HepG2 (cell line): ENCODE results near the gene CDH11. TPM values are rescaled to one million over a fixed set of nuclear protein-coding genes. Genes with fewer than 3 reads are reported as not detected.

Experiments
- ATAC-seq: fragments of 200-7000 bp; cut with Tn5 transposase; 3 replicates; pipeline ENCODE4 v1.9.1; 2020; ENCODE audit warnings: mild to moderate bottlenecking, moderate library complexity
- BruUV-seq: library from RNA; stranded (reverse); fragments of 400-500 nt; replicated peaks from 2 replicates; lab custom pipeline; 2021; lab: Mats Ljungman, UMichigan
- CTCF ChIA-PET: fragments of 300-600 bp; formaldehyde crosslinking; extraction: SDS; loops from one replicate; lab custom pipeline; 2021; ENCODE audit warnings: low total read pairs, inconsistent platforms, low intra/inter-chr PET ratio; lab: Yijun Ruan, JAX
- POLR2A ChIA-PET: fragments of 350-600 bp; sonication (Branson Sonifier 250); formaldehyde crosslinking; loops from one replicate; lab custom pipeline; 2020; ENCODE audit warnings: antibody characterized with exemption, inconsistent platforms; lab: Yijun Ruan, JAX
- DNase-seq: peaks from one replicate; pipeline ENCODE4 v3.0.0-alpha.2; 2015; ENCODE audit warnings: low spot score
- FAIRE-seq: peaks from 3 replicates; lab custom pipeline; 2011; peaks lifted over from hg19 to GRCh38; lab: Jason Lieb, UNC
- H2AFZ ChIP-seq: one replicate; pipeline ENCODE4 v1.6.1; 2011; ENCODE audit warnings: low read length, inconsistent platforms
- H3K27ac ChIP-seq: fragments of 300-600 bp; 3 replicates; pipeline ENCODE4 v1.8.0; 2011; ENCODE audit warnings: mixed run types, mild to moderate bottlenecking, mixed read lengths, low read length, inconsistent platforms; ENCODE audit not compliant: insufficient read depth; ENCODE audit errors: extremely low read length
- H3K27me3 ChIP-seq, 2 experiments: fragments of 200-600 bp in 1 of 2; 2 replicates in 1 of 2; 3 replicates in 1 of 2; pipeline versions ENCODE4 v1.6.0 to v1.8.0; 2011; ENCODE audit warnings: low read length in 2 of 2, mild to moderate bottlenecking in 2 of 2, moderate library complexity in 2 of 2, inconsistent platforms in 1 of 2; ENCODE audit not compliant: insufficient read depth in 2 of 2, control insufficient read depth in 1 of 2
- H3K36me3 ChIP-seq, 2 experiments: fragments of 200-600 bp in 1 of 2; replicated peaks in 1 of 2; 2 replicates in 1 of 2; 3 replicates in 1 of 2; pipeline versions ENCODE4 v1.5.1 to v1.8.0; 2011; ENCODE audit warnings: low read length in 2 of 2, inconsistent platforms in 1 of 2; ENCODE audit not compliant: insufficient read depth in 2 of 2, control insufficient read depth in 1 of 2
- H3K4me1 ChIP-seq: 2 replicates; pipeline ENCODE4 v1.5.1; 2012; ENCODE audit warnings: low read length, inconsistent platforms; ENCODE audit not compliant: insufficient read depth
- H3K4me2 ChIP-seq: 2 replicates; pipeline ENCODE4 v1.6.0; 2011; ENCODE audit warnings: low read depth, low read length, inconsistent platforms
- H3K4me3 ChIP-seq, 3 experiments: fragments of 200-600 bp in 1 of 3; sonication (generic), shearing (Covaris generic) in 1 of 3; replicated peaks in 1 of 3; 2 replicates each; pipeline ENCODE4 v1.5.1; 2011 to 2016; ENCODE audit warnings: low read length in 3 of 3, inconsistent platforms in 2 of 3, low read depth in 2 of 3, mild to moderate bottlenecking in 2 of 3, control low read depth in 1 of 3, mixed read lengths in 1 of 3; ENCODE audit not compliant: insufficient read depth in 1 of 3
- H3K79me2 ChIP-seq: one replicate; pipeline ENCODE4 v1.6.1; 2011; ENCODE audit warnings: low read length, inconsistent platforms; ENCODE audit not compliant: insufficient read depth
- H3K9ac ChIP-seq: 2 replicates; pipeline ENCODE4 v1.6.0; 2011; ENCODE audit warnings: mild to moderate bottlenecking, low read depth, low read length, inconsistent platforms; ENCODE audit not compliant: insufficient read depth
- H3K9me3 ChIP-seq: 2 replicates; pipeline ENCODE4 v1.5.1; 2012; ENCODE audit warnings: mild to moderate bottlenecking, low read length
- H4K20me1 ChIP-seq: 2 replicates; pipeline ENCODE4 v1.6.0; 2011; ENCODE audit warnings: inconsistent platforms, mild to moderate bottlenecking, low read length, moderate library complexity; ENCODE audit not compliant: insufficient read depth
- BCL3 ChIP-seq: sonication (generic); formaldehyde crosslinking; IDR thresholded peaks from 2 replicates; pipeline ENCODE4 v1.5.1; 2020; ENCODE audit warnings: mild to moderate bottlenecking, missing genetic modification reagents, moderate library complexity
- KAT2B ChIP-seq: fragments of 150-350 bp; IDR thresholded peaks from 2 replicates; pipeline ENCODE4 v1.6.1; 2014; ENCODE audit warnings: low read depth, low read length, borderline replicate concordance
- ONECUT2 ChIP-seq: sonication (generic); formaldehyde crosslinking; IDR thresholded peaks from 2 replicates; pipeline ENCODE4 v1.4.0; 2020; ENCODE audit warnings: missing genetic modification reagents
- RORA ChIP-seq: sonication (generic); formaldehyde crosslinking; IDR thresholded peaks from 2 replicates; pipeline ENCODE4 v1.5.0; 2020; ENCODE audit warnings: mild to moderate bottlenecking, missing genetic modification reagents, moderate library complexity
- RXRA ChIP-seq: sonication (generic); formaldehyde crosslinking; IDR thresholded peaks from 2 replicates; pipeline ENCODE4 v1.5.1; 2020; ENCODE audit warnings: missing genetic modification reagents
- TAF15 ChIP-seq: fragments of 200-400 bp; formaldehyde crosslinking; IDR thresholded peaks from one replicate; pipeline ENCODE4 v1.6.1; 2018; ENCODE audit warnings: mild to moderate bottlenecking, low read depth, low read length; ENCODE audit not compliant: poor library complexity, severe bottlenecking
- TCF7 ChIP-seq: sonication (generic); IDR thresholded peaks from 2 replicates; pipeline ENCODE4 v1.6.1; 2016; ENCODE audit warnings: antibody characterized with exemption, low read depth
- ZNF232 ChIP-seq: sonication (generic); formaldehyde crosslinking; IDR thresholded peaks from 2 replicates; pipeline ENCODE4 v1.4.0; 2020; ENCODE audit warnings: missing genetic modification reagents, borderline replicate concordance
- ZNF335 ChIP-seq: sonication (generic); formaldehyde crosslinking; IDR thresholded peaks from 2 replicates; pipeline ENCODE4 v1.4.0; 2020; ENCODE audit warnings: missing genetic modification reagents
- ZNF407 ChIP-seq: sonication (generic); formaldehyde crosslinking; IDR thresholded peaks from one replicate; pipeline ENCODE4 v1.5.1; 2020; ENCODE audit warnings: mild to moderate bottlenecking, missing genetic modification reagents; ENCODE audit errors: not compliant biosample characterization
- ZNF570 ChIP-seq: sonication (generic); formaldehyde crosslinking; IDR thresholded peaks from 2 replicates; pipeline ENCODE4 v1.4.0; 2020; ENCODE audit warnings: mild to moderate bottlenecking, missing genetic modification reagents, borderline replicate concordance
- ZSCAN22 ChIP-seq: sonication (generic); formaldehyde crosslinking; IDR thresholded peaks from 2 replicates; pipeline ENCODE4 v1.4.0; 2020; ENCODE audit warnings: mild to moderate bottlenecking, missing genetic modification reagents
- ZZZ3 ChIP-seq: sonication (generic); formaldehyde crosslinking; IDR thresholded peaks from 2 replicates; pipeline ENCODE4 v1.4.0; 2020; ENCODE audit warnings: missing genetic modification reagents, mild to moderate bottlenecking, borderline replicate concordance
- WGBS: methylation state at CpG from one replicate; pipeline ENCODE4 v1.1.6; 2017; ENCODE audit warnings: low lambda C conversion rate; 5-methylcytosine and 5-hydroxymethylcytosine counted together
- in situ Hi-C: cut with HindIII; loops from 2 replicates; pipeline ENCODE4 v1.10.0; 2017; ENCODE audit warnings: low pct_unique_long_range_greater_than_20kb; ENCODE audit not compliant: extremely low pct_ligation_motif_present
- intact Hi-C: fragments of 100-400 bp; cut with micrococcal nuclease; formaldehyde crosslinking; loops from one replicate; pipeline ENCODE4 v1.10.0; 2022; ENCODE audit not compliant: unreplicated experiment
- polyA plus RNA-seq, 8 experiments: library from polyadenylated mRNA; depleted of rRNA in 3 of 8; stranded (reverse) in 7 of 8; unstranded in 1 of 8; fragments of >200 nt; fragmentation: Illumina TruSeq in 4 of 8; extraction: Trizol in 4 of 8; gene quantifications; 2 replicates each; pipeline versions ENCODE4 v1.2.1 to v1.2.3, GENCODE V29; 2011 to 2016; ENCODE audit warnings: low read depth in 4 of 8, missing spikeins in 1 of 8, mixed read lengths in 1 of 8; ENCODE audit not compliant: insufficient read depth in 1 of 8
- total RNA-seq, 5 experiments: library from RNA; depleted of rRNA; stranded (reverse); fragments of >200 nt; fragmentation: Illumina TruSeq; extraction: Trizol; gene quantifications; 2 replicates each; pipeline ENCODE4 v1.2.3, GENCODE V29; 2016; ENCODE audit warnings: low read depth in 1 of 5

The CDH11 gene
- total and polyA plus RNA-seq, 2 of the 13 experiments (the other 11 are each of a cell fraction or from before 2014, with no cell fraction given), result not detected

GRCh38 chr16:65049679-65050078 is 72.2 kb downstream of the CDH11 start:
- Histone ChIP-seq H3K9me3 (no peaks in the 10 kb centered on the region), H3K4me3 (no peak overlapping the region), H3K27ac (no peak overlapping the region), H2AFZ (no peak overlapping the region), H3K27me3 (no peaks in the 10 kb centered on the region), H3K79me2 (no peaks in the 10 kb centered on the region), H3K4me2 (no peak overlapping the region), H4K20me1 (no peaks in the 10 kb centered on the region), H3K36me3 (no peaks in the 10 kb centered on the region), H3K4me1 (no peaks in the 10 kb centered on the region), H3K9ac (no peak overlapping the region)
- POLR2A ChIA-PET, result no interaction called here
- whole genome bisulfite sequencing, result 3% methylated on average over 3 of the region's 3 CpGs
- DNase-seq, result no peak
- in situ Hi-C loops (no loop called here), intact Hi-C loops (no loop called here)
- ATAC-seq, result no peak
- CTCF ChIA-PET, result no interaction called here
- no peak for FAIRE-seq
- BruUV-seq, result no TSS peak
- no peak for TF ChIP-seq TCF7
- no peak for TF ChIP-seq ZNF570 (CRISPR knock-in tag)
- TF ChIP-seq ZNF232 (CRISPR knock-in tag), result no peak
- no peak for TF ChIP-seq ZNF335 (CRISPR knock-in tag)
- no peak for TF ChIP-seq ZNF407 (CRISPR knock-in tag)
- TF ChIP-seq RXRA, result no peak
- no peak for TF ChIP-seq KAT2B
- no peak for TF ChIP-seq TAF15
- no peak for TF ChIP-seq ONECUT2 (CRISPR knock-in tag)
- no peak for TF ChIP-seq ZZZ3 (CRISPR knock-in tag)
- TF ChIP-seq BCL3 (CRISPR knock-in tag), result no peak
- no peak for TF ChIP-seq RORA (CRISPR knock-in tag)
- no peak for TF ChIP-seq ZSCAN22 (CRISPR knock-in tag)
